Measurements from ENCODE around the gene RFXAP.

DNA sequence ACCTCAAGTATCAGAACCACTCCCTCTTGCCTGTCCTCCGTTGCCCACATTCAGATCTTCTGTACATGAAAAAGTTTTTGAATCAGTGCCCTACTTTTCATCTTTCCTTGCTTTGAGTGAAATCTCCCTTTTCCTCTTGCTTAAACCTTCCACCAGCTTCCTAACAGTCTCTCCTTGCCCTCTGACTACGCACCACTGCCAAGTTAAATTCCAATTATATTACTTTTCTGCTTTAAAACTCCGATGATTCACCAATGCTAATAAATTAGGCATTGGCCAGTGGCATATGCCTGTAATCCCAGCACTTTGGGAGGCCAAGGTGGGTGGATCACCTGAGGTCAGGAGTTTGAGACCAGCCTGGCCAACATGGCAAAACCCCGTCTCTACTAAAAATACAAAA, 30.7 kb upstream of the RFXAP start:
- TF ChIP-seq ZNF316 (IDR thresholded peaks at IDR 0.05) = no peak
- TF ChIP-seq, protein P1, sequence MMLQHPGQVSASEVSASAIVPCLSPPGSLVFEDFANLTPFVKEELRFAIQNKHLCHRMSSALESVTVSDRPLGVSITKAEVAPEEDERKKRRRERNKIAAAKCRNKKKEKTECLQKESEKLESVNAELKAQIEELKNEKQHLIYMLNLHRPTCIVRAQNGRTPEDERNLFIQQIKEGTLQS (IDR thresholded peaks at IDR 0.05) = no peak
- TF ChIP-seq, protein P1 (CRISPR knock-in tag; conservative IDR thresholded peaks at IDR 0.05) = no peak
- TF ChIP-seq, protein P2, sequence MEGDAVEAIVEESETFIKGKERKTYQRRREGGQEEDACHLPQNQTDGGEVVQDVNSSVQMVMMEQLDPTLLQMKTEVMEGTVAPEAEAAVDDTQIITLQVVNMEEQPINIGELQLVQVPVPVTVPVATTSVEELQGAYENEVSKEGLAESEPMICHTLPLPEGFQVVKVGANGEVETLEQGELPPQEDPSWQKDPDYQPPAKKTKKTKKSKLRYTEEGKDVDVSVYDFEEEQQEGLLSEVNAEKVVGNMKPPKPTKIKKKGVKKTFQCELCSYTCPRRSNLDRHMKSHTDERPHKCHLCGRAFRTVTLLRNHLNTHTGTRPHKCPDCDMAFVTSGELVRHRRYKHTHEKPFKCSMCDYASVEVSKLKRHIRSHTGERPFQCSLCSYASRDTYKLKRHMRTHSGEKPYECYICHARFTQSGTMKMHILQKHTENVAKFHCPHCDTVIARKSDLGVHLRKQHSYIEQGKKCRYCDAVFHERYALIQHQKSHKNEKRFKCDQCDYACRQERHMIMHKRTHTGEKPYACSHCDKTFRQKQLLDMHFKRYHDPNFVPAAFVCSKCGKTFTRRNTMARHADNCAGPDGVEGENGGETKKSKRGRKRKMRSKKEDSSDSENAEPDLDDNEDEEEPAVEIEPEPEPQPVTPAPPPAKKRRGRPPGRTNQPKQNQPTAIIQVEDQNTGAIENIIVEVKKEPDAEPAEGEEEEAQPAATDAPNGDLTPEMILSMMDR (IDR thresholded peaks at IDR 0.05 in 2 of 3, conservative IDR thresholded peaks at IDR 0.05 in 1 of 3; ENCODE audit: insufficient read depth in 2 of 3, low read depth in 1 of 3, low read length in 3 of 3) = no peak
